Suprapubic skin (tissue), 4 donors: ENCODE results near the gene GNAZ. TPM values are rescaled to one million over a fixed set of nuclear protein-coding genes. Genes with fewer than 3 reads are reported as not detected.

ENCODE experiments used
- DNase-seq, 2 donors: peaks; one replicate each; pipeline ENCODE4 v3.0.0-alpha.2; 2019; ENCODE audit warnings: low spot score in 2 of 2
- H3K27ac ChIP-seq: fragments of 200-600 bp; sonication (generic); one replicate; pipeline ENCODE4 v1.5.1; 2019
- H3K27me3 ChIP-seq: fragments of 200-600 bp; sonication (generic); one replicate; pipeline ENCODE4 v1.5.1; 2019
- H3K36me3 ChIP-seq: fragments of 200-600 bp; sonication (generic); one replicate; pipeline ENCODE4 v1.5.1; 2019
- H3K4me1 ChIP-seq: fragments of 200-600 bp; sonication (generic); one replicate; pipeline ENCODE4 v1.5.1; 2019
- H3K4me3 ChIP-seq: fragments of 200-600 bp; sonication (generic); one replicate; pipeline ENCODE4 v1.5.1; 2019; ENCODE audit warnings: mild to moderate bottlenecking
- H3K9me3 ChIP-seq: fragments of 200-600 bp; sonication (generic); one replicate; pipeline ENCODE4 v1.5.1; 2019
- EP300 ChIP-seq: sonication (generic); formaldehyde crosslinking; IDR thresholded peaks from one replicate; pipeline ENCODE4 v1.6.1; 2017; ENCODE audit warnings: antibody characterized with exemption
- POLR2A ChIP-seq, 2 donors: fragments of 450-650 bp; IDR thresholded peaks; one replicate each; pipeline ENCODE4 v1.6.1; 2017; ENCODE audit warnings: antibody characterized with exemption in 2 of 2, mild to moderate bottlenecking in 2 of 2, moderate library complexity in 2 of 2
- POLR2AphosphoS5 ChIP-seq, 3 donors: sonication (generic); formaldehyde crosslinking; IDR thresholded peaks; one replicate each; pipeline ENCODE4 v1.6.1; 2017; ENCODE audit warnings: antibody characterized with exemption in 3 of 3
- WGBS: methylation state at CpG from one replicate; pipeline ENCODE4 v1.1.5; 2018; 5-methylcytosine and 5-hydroxymethylcytosine counted together
- total RNA-seq, 4 donors: library from RNA; depleted of rRNA; stranded (reverse); fragments of >200 nt; gene quantifications; one replicate each; pipeline ENCODE4 v1.1.0, GENCODE V29; 2016
- TF ChIP-seq, protein P1 (sequence below), 2 donors: fragments of 200-600 bp in 1 of 2; fragments of 450-650 bp in 1 of 2; sonication (generic) in 1 of 2; IDR thresholded peaks; one replicate each; pipeline ENCODE4 v1.5.1; 2016 to 2019; ENCODE audit warnings: antibody characterized with exemption in 2 of 2, mild to moderate bottlenecking in 1 of 2, moderate library complexity in 1 of 2

Gene GNAZ
- total RNA-seq, 4 donors from 2014 or later, result 2.1 to 5.8 (median 3.0) TPM

DNA sequence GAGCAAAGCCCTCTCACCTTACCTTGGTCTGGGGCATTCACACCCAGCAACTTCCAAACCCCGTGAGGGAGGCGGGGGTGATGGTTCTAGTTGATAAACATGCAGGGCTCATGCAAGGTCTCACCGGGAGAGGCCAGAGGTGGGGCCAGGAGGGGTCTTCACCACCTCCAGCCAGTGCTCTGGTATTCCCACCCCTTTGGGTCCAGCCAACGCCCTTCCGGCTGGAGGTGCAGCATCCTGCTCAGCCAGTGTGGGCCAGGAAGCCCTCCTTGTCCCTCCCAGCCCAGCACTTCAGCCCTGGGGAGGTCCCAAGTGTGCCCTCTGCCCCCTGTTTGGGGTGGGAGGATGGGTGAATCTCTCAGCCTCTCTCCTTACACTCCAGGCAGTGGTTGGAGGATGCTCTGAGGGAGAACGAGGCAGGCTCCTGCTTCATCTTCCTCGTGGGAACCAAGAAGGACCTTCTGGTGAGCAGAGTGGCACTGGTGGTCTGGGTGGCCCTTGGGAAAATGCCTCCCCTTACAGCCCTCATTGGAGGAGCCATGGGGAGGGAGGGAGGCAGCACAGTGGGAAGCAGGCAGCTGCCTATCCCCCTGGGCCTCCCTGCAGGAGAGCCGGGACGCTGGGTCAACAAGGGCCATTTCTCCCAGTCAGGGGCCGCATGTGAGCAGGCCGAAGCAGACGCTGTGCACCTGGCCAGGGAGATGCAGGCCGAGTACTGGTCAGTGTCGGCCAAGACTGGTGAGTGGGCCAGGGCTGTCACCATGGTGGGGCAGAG is 88.4 kb downstream of the GNAZ start:
- H3K9me3 ChIP-seq, result no peaks in the 10 kb centered on the region
- no peak for TF ChIP-seq POLR2A (IDR thresholded peaks at IDR 0.05)
- TF ChIP-seq POLR2AphosphoS5 (IDR thresholded peaks at IDR 0.05), result no peak
- no peak for TF ChIP-seq EP300
- TF ChIP-seq, protein P1, sequence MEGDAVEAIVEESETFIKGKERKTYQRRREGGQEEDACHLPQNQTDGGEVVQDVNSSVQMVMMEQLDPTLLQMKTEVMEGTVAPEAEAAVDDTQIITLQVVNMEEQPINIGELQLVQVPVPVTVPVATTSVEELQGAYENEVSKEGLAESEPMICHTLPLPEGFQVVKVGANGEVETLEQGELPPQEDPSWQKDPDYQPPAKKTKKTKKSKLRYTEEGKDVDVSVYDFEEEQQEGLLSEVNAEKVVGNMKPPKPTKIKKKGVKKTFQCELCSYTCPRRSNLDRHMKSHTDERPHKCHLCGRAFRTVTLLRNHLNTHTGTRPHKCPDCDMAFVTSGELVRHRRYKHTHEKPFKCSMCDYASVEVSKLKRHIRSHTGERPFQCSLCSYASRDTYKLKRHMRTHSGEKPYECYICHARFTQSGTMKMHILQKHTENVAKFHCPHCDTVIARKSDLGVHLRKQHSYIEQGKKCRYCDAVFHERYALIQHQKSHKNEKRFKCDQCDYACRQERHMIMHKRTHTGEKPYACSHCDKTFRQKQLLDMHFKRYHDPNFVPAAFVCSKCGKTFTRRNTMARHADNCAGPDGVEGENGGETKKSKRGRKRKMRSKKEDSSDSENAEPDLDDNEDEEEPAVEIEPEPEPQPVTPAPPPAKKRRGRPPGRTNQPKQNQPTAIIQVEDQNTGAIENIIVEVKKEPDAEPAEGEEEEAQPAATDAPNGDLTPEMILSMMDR (IDR thresholded peaks at IDR 0.05), result no peak
- H3K4me3 ChIP-seq, result no peak overlapping the region
- H3K4me1 ChIP-seq, result no peaks in the 10 kb centered on the region
- H3K36me3 ChIP-seq, result peaks cover 4% of the 10 kb centered on the region
- H3K27me3 ChIP-seq, result no peaks in the 10 kb centered on the region
- no peak for DNase-seq
- 82% methylated on average over 2 of the region's 14 CpGs for WGBS
- H3K27ac ChIP-seq, result no peak overlapping the region

DNA sequence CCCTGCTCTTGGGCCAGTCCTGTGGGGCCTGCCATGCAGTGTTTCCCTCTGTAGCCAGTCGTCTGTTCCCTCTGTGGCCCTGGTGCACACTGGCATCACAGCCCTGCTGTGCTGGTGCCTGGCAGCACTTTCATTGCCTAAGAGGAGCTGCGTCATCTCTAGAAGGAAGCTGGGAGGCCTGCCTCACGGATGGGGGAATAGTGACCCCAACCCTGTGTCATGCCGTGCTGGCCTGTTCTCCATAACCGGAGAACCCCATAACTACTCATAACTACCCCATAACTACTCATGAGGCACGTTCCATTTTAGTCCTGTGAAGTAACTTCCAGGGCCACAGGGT is 88.9 kb downstream of the GNAZ start:
- no peak for DNase-seq
- H3K36me3 ChIP-seq, result peaks cover 4% of the 10 kb centered on the region
- H3K27ac ChIP-seq, result no peak overlapping the region
- no CpG with 5 or more reads among the region's 6 CpGs for WGBS
- peaks cover 2% of the 10 kb centered on the region for H3K4me1 ChIP-seq
- H3K4me3 ChIP-seq, result no peak overlapping the region
- H3K9me3 ChIP-seq, result no peaks in the 10 kb centered on the region
- H3K27me3 ChIP-seq, result no peaks in the 10 kb centered on the region
- no peak for TF ChIP-seq POLR2AphosphoS5 (IDR thresholded peaks at IDR 0.05)
- TF ChIP-seq, protein P1 (IDR thresholded peaks at IDR 0.05), result no peak
- TF ChIP-seq POLR2A (IDR thresholded peaks at IDR 0.05), result no peak
- no peak for TF ChIP-seq EP300

DNA sequence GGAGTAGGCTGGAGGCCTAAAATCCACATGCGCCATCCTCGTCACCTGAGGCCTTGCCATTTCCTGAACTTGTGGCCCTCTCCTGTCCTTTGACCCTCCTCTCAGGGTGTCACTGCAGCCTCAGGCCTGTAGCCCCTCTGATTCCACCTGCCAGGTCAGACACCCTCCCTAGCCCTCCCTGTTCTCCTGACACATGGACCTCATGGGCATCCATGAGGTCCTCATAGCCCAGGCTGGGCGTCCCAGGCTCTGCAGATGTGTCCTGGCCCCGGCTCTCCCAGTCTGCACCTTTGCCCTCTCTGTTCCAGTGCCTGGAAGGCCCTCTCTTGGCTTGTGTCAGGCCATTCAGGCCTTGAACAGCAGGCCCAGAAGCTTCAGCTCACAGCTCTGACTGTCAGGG is 90.7 kb downstream of the GNAZ start:
- no peaks in the 10 kb centered on the region for H3K27me3 ChIP-seq
- no peak overlapping the region for H3K27ac ChIP-seq
- no peaks in the 10 kb centered on the region for H3K9me3 ChIP-seq
- H3K4me1 ChIP-seq, result peaks cover 2% of the 10 kb centered on the region
- WGBS, result 83% methylated on average over 2 of the region's 4 CpGs
- peaks cover 4% of the 10 kb centered on the region for H3K36me3 ChIP-seq
- TF ChIP-seq EP300 (no peak), POLR2A (IDR thresholded peaks at IDR 0.05) (no peak), POLR2AphosphoS5 (IDR thresholded peaks at IDR 0.05) (no peak)
- TF ChIP-seq, protein P1 (IDR thresholded peaks at IDR 0.05), result no peak
- no peak for DNase-seq
- no peak overlapping the region for H3K4me3 ChIP-seq

DNA sequence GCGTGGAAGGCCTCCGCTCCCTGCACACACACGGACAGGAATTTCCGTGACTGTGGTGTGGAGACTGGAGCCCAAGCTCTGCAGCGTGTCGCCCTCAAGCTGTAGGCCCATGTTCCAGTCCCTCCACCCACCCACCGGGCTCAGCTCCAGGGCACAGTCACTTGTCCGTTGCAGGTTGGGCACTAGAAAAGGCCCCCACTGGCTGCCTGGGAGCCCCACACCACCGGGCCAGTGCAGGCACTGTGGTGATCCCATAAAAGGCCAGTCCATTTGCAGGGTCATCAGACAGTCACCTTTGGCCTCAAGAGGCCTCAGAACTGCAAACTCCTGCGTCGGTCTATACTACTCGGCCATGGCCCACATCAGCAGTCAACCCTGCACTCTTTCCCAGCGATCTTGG is 91.3 kb downstream of the GNAZ start:
- peaks cover 4% of the 10 kb centered on the region for H3K36me3 ChIP-seq
- H3K27ac ChIP-seq, result no peak overlapping the region
- no peak overlapping the region for H3K4me3 ChIP-seq
- no peaks in the 10 kb centered on the region for H3K9me3 ChIP-seq
- DNase-seq, result no peak
- H3K4me1 ChIP-seq, result peaks cover 2% of the 10 kb centered on the region
- no peaks in the 10 kb centered on the region for H3K27me3 ChIP-seq
- WGBS, result 85% methylated on average over 12 of the region's 13 CpGs
- no peak for TF ChIP-seq POLR2AphosphoS5 (IDR thresholded peaks at IDR 0.05)
- TF ChIP-seq, protein P1 (IDR thresholded peaks at IDR 0.05), result no peak
- no peak for TF ChIP-seq EP300
- no peak for TF ChIP-seq POLR2A (IDR thresholded peaks at IDR 0.05)

DNA sequence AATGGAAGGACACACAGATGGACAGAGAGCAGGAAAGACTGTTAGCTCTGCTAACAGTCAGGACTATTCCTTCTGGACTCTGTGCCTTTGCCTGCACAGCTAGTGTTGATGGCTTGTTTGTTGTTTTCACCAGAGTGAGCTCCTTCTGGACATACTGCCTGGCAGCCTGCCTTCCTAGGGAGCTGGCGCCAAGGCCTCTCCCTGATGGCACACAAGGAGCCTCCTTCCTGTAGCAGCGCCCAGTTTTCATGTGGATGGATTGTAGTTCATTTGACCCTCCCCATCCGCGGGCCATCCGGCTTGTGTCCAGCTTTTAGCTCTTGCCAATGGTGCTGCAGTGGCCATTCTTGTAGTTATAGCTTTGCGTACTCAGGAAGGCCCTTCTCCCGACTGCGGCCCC is 93.3 kb downstream of the GNAZ start:
- Histone ChIP-seq H3K4me3 (no peak overlapping the region), H3K9me3 (no peaks in the 10 kb centered on the region), H3K36me3 (peaks cover 4% of the 10 kb centered on the region), H3K27me3 (no peaks in the 10 kb centered on the region), H3K4me1 (peaks cover 2% of the 10 kb centered on the region), H3K27ac (no peak overlapping the region)
- no peak for TF ChIP-seq POLR2A (IDR thresholded peaks at IDR 0.05)
- TF ChIP-seq EP300, result no peak
- TF ChIP-seq POLR2AphosphoS5 (IDR thresholded peaks at IDR 0.05), result no peak
- TF ChIP-seq, protein P1 (IDR thresholded peaks at IDR 0.05), result no peak
- DNase-seq, result no peak
- 66% methylated on average over 8 of the region's 8 CpGs for WGBS
